HepG2 (cell line): ENCODE data around the gene NINJ2. TPM values are rescaled to one million over a fixed set of nuclear protein-coding genes. Genes with fewer than 3 reads are reported as not detected.
A peak's percentile ranks its signal among the peaks of the same experiment; 100 is the strongest.

Source experiments
- BRD4 ChIP-seq: sonication (generic); formaldehyde crosslinking; IDR thresholded peaks from 2 replicates; pipeline ENCODE4 v1.4.0; 2020; ENCODE audit warnings: missing genetic modification reagents
- DNMT1 ChIP-seq: sonication (generic); formaldehyde crosslinking; IDR thresholded peaks from 2 replicates; pipeline ENCODE4 v1.5.1; 2020; ENCODE audit warnings: mild to moderate bottlenecking, missing genetic modification reagents
- EED ChIP-seq: sonication (generic); formaldehyde crosslinking; IDR thresholded peaks from 2 replicates; pipeline ENCODE4 v1.5.0; 2020; ENCODE audit warnings: mild to moderate bottlenecking, missing genetic modification reagents
- HMG20A ChIP-seq: IDR thresholded peaks from 2 replicates; pipeline ENCODE4 v1.6.1; 2016; ENCODE audit warnings: borderline replicate concordance
- IRX3 ChIP-seq: sonication (generic); formaldehyde crosslinking; IDR thresholded peaks from 2 replicates; pipeline ENCODE4 v1.8.1; 2023; ENCODE audit warnings: mild to moderate bottlenecking, low read depth, missing genetic modification reagents, borderline replicate concordance
- MATR3 ChIP-seq: sonication (generic); formaldehyde crosslinking; IDR thresholded peaks from 2 replicates; pipeline ENCODE4 v1.4.0; 2020; ENCODE audit warnings: missing genetic modification reagents
- MBD4 ChIP-seq: IDR thresholded peaks from 2 replicates; pipeline ENCODE4 v1.6.1; 2012; ENCODE audit warnings: low read length, inconsistent platforms, borderline replicate concordance
- MED1 ChIP-seq: sonication (generic); formaldehyde crosslinking; IDR thresholded peaks from 2 replicates; pipeline ENCODE4 v1.4.0; 2020; ENCODE audit warnings: missing genetic modification reagents
- MTF1 ChIP-seq: sonication (generic); formaldehyde crosslinking; IDR thresholded peaks from 2 replicates; pipeline ENCODE4 v1.5.0; 2020; ENCODE audit warnings: missing genetic modification reagents
- NONO ChIP-seq, 2 experiments: fragments of 450-650 bp in 1 of 2; sonication (generic) in 1 of 2; formaldehyde crosslinking in 1 of 2; IDR thresholded peaks in 1 of 2; conservative IDR thresholded peaks in 1 of 2; 2 replicates each; pipeline versions ENCODE4 v1.6.1 to v1.8.0; 2017 to 2022; ENCODE audit warnings: mild to moderate bottlenecking in 1 of 2, missing genetic modification reagents in 1 of 2, moderate library complexity in 1 of 2
- SAP130 ChIP-seq: IDR thresholded peaks from 2 replicates; pipeline ENCODE4 v1.6.1; 2016; ENCODE audit warnings: low read depth
- SRF ChIP-seq: IDR thresholded peaks from 2 replicates; pipeline ENCODE4 v1.6.1; 2011; ENCODE audit warnings: mild to moderate bottlenecking, low read depth, low read length, moderate library complexity
- SUZ12 ChIP-seq: fragments of 150-350 bp; IDR thresholded peaks from 2 replicates; pipeline ENCODE4 v1.6.1; 2014; ENCODE audit warnings: low read depth, low read length
- ZFP37 ChIP-seq: sonication (generic); formaldehyde crosslinking; IDR thresholded peaks from 2 replicates; pipeline ENCODE4 v1.4.0; 2020; ENCODE audit warnings: missing genetic modification reagents, borderline replicate concordance
- ZNF225 ChIP-seq: sonication (generic); formaldehyde crosslinking; IDR thresholded peaks from 2 replicates; pipeline ENCODE4 v1.4.0; 2020; ENCODE audit warnings: mild to moderate bottlenecking, missing genetic modification reagents
- ZNF251 ChIP-seq: sonication (generic); formaldehyde crosslinking; IDR thresholded peaks from 2 replicates; pipeline ENCODE4 v1.9.0; 2021; ENCODE audit warnings: mild to moderate bottlenecking, missing genetic modification reagents
- ZNF354B ChIP-seq: sonication (generic); formaldehyde crosslinking; IDR thresholded peaks from 2 replicates; pipeline ENCODE4 v1.8.0; 2022; ENCODE audit warnings: mild to moderate bottlenecking, missing genetic modification reagents
- ZNF552 ChIP-seq: sonication (generic); formaldehyde crosslinking; IDR thresholded peaks from 2 replicates; pipeline ENCODE4 v1.9.0; 2022; ENCODE audit warnings: missing genetic modification reagents, mild to moderate bottlenecking, borderline replicate concordance
- polyA plus RNA-seq, 8 experiments: library from polyadenylated mRNA; depleted of rRNA in 3 of 8; stranded (reverse) in 7 of 8; unstranded in 1 of 8; fragments of >200 nt; fragmentation: Illumina TruSeq in 4 of 8; extraction: Trizol in 4 of 8; gene quantifications; 2 replicates each; pipeline versions ENCODE4 v1.2.1 to v1.2.3, GENCODE V29; 2011 to 2016; ENCODE audit warnings: low read depth in 4 of 8, missing spikeins in 1 of 8, mixed read lengths in 1 of 8; ENCODE audit not compliant: insufficient read depth in 1 of 8
- total RNA-seq, 5 experiments: library from RNA; depleted of rRNA; stranded (reverse); fragments of >200 nt; fragmentation: Illumina TruSeq; extraction: Trizol; gene quantifications; 2 replicates each; pipeline ENCODE4 v1.2.3, GENCODE V29; 2016; ENCODE audit warnings: low read depth in 1 of 5
- TF ChIP-seq, protein P1 (sequence below): sonication (generic); formaldehyde crosslinking; conservative IDR thresholded peaks from 2 replicates; pipeline ENCODE4 v1.8.0; 2022; ENCODE audit warnings: mild to moderate bottlenecking, moderate library complexity, missing genetic modification reagents
- TF ChIP-seq, protein P2 (sequence below): sonication (generic); formaldehyde crosslinking; IDR thresholded peaks from 2 replicates; pipeline ENCODE4 v1.9.0; 2022; ENCODE audit warnings: missing genetic modification reagents, mild to moderate bottlenecking, borderline replicate concordance
- TF ChIP-seq, protein P3 (sequence below): sonication (generic); formaldehyde crosslinking; IDR thresholded peaks from 2 replicates; pipeline ENCODE4 v1.8.0; 2023; ENCODE audit warnings: mild to moderate bottlenecking, missing genetic modification reagents
- TF ChIP-seq, protein P4 (sequence below): sonication (generic); formaldehyde crosslinking; IDR thresholded peaks from 2 replicates; pipeline ENCODE4 v1.5.1; 2020; ENCODE audit warnings: missing genetic modification reagents, mild to moderate bottlenecking, borderline replicate concordance
- TF ChIP-seq, protein P5 (sequence below), 2 experiments: sonication (generic) in 1 of 2; formaldehyde crosslinking in 1 of 2; IDR thresholded peaks; 2 replicates each; pipeline versions ENCODE4 v1.5.1 to v1.6.1; 2011 to 2020; ENCODE audit warnings: borderline replicate concordance in 1 of 2, low read depth in 1 of 2, low read length in 1 of 2, mild to moderate bottlenecking in 1 of 2, missing genetic modification reagents in 1 of 2, moderate library complexity in 1 of 2

Gene NINJ2
- total and polyA plus RNA-seq, 2 of the 13 experiments (the other 11 are each of a cell fraction or from before 2014, with no cell fraction given): 0.62 to 3.8 TPM

DNA sequence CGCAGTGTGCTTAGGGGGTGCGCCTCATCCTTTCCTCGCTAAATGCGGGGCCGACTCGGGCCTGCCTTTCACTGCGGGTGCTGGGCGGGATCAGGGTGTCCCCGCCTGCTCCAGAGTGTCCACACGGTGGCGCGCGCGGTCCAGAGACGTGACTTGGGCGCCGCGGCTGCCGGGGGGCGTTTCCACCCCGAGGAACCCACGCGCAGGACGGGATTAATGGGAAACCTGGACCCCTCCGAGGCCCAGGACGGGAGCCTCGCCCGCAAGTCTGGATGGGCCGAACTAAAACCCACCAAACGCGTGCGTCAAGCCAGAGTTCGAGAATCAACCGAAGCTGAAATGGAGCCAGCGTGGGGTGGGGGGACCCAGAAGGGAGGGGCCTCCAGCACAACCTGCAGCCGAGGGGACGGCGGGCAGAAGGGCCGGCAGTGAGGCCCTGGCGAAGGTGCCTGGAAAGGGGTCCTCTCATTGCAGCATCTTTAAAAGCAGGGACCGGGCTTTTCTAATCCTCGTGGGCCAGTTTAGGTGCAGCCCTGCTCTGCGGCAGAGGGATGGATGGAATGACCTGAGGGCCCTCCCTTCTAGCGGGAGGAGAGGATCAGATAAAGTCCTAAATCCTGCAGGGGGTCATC, 93.3 kb downstream of the NINJ2 start (continued):
- TF ChIP-seq, protein P1, sequence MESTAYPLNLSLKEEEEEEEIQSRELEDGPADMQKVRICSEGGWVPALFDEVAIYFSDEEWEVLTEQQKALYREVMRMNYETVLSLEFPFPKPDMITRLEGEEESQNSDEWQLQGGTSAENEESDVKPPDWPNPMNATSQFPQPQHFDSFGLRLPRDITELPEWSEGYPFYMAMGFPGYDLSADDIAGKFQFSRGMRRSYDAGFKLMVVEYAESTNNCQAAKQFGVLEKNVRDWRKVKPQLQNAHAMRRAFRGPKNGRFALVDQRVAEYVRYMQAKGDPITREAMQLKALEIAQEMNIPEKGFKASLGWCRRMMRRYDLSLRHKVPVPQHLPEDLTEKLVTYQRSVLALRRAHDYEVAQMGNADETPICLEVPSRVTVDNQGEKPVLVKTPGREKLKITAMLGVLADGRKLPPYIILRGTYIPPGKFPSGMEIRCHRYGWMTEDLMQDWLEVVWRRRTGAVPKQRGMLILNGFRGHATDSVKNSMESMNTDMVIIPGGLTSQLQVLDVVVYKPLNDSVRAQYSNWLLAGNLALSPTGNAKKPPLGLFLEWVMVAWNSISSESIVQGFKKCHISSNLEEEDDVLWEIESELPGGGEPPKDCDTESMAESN (CRISPR knock-in tag): no peak
- TF ChIP-seq MTF1 (CRISPR knock-in tag) (no peak), SAP130 (CRISPR knock-in tag) (peak; percentile 70), ZFP37 (CRISPR knock-in tag) (no peak), ZNF251 (CRISPR knock-in tag) (no peak), IRX3 (CRISPR knock-in tag) (no peak), BRD4 (no peak), HMG20A (CRISPR knock-in tag) (no peak), SUZ12 (no peak), MED1 (CRISPR knock-in tag) (peak; percentile 79), EED (CRISPR knock-in tag) (peak; percentile 91), NONO (IDR thresholded peaks at IDR 0.05) (no peak), NONO (CRISPR knock-in tag; conservative IDR thresholded peaks at IDR 0.05) (peak; percentile 42; the same call in 1 of the 2 replicates), MATR3 (CRISPR knock-in tag) (no peak), ZNF225 (peak; percentile 54; the same call in 1 of the 2 replicates), ZNF552 (CRISPR knock-in tag) (peak; percentile 19), SRF (no peak), MBD4 (no peak), DNMT1 (CRISPR knock-in tag) (no peak), ZNF354B (CRISPR knock-in tag) (no peak)
- TF ChIP-seq, protein P2, sequence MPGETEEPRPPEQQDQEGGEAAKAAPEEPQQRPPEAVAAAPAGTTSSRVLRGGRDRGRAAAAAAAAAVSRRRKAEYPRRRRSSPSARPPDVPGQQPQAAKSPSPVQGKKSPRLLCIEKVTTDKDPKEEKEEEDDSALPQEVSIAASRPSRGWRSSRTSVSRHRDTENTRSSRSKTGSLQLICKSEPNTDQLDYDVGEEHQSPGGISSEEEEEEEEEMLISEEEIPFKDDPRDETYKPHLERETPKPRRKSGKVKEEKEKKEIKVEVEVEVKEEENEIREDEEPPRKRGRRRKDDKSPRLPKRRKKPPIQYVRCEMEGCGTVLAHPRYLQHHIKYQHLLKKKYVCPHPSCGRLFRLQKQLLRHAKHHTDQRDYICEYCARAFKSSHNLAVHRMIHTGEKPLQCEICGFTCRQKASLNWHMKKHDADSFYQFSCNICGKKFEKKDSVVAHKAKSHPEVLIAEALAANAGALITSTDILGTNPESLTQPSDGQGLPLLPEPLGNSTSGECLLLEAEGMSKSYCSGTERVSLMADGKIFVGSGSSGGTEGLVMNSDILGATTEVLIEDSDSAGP (CRISPR knock-in tag): no peak; the same call in 1 of the 2 replicates
- TF ChIP-seq, protein P3, sequence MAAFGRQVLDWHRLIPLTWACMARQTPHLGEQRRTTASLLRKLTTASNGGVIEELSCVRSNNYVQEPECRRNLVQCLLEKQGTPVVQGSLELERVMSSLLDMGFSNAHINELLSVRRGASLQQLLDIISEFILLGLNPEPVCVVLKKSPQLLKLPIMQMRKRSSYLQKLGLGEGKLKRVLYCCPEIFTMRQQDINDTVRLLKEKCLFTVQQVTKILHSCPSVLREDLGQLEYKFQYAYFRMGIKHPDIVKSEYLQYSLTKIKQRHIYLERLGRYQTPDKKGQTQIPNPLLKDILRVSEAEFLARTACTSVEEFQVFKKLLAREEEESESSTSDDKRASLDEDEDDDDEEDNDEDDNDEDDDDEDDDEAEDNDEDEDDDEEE (CRISPR knock-in tag): no peak
- TF ChIP-seq, protein P4, sequence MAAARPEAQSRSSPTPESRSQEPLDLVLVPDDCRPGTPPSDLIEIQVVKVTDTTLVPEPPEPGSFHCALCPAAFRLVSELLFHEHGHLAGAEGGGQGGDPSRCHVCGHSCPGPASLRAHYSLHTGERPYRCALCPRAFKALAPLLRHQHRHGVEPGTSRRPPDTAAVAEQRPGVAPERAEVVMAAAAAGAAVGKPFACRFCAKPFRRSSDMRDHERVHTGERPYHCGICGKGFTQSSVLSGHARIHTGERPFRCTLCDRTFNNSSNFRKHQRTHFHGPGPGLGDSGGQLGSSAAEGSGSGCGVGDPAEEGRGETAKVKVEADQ (CRISPR knock-in tag): no peak
- TF ChIP-seq, protein P5, sequence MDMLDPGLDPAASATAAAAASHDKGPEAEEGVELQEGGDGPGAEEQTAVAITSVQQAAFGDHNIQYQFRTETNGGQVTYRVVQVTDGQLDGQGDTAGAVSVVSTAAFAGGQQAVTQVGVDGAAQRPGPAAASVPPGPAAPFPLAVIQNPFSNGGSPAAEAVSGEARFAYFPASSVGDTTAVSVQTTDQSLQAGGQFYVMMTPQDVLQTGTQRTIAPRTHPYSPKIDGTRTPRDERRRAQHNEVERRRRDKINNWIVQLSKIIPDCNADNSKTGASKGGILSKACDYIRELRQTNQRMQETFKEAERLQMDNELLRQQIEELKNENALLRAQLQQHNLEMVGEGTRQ (IDR thresholded peaks at IDR 0.05; ENCODE audit: low read depth, low read length): no peak
- TF ChIP-seq, protein P5 (CRISPR knock-in tag; IDR thresholded peaks at IDR 0.05; ENCODE audit: borderline replicate concordance): no peak
